GM21786 (cell line): ENCODE results near the gene CFAP206.
"Not testable (repeated sequence)": the region's sequence is repeated elsewhere in the genome, so short reads cannot be mapped to it uniquely, and the experiment has no call there.

ENCODE experiments used
- ATAC-seq: cut with Tn5 transposase; IDR thresholded peaks from one replicate; pipeline ENCODE4 v1.9.1; 2021; ENCODE audit not compliant: unreplicated experiment

The CFAP206 gene

DNA sequence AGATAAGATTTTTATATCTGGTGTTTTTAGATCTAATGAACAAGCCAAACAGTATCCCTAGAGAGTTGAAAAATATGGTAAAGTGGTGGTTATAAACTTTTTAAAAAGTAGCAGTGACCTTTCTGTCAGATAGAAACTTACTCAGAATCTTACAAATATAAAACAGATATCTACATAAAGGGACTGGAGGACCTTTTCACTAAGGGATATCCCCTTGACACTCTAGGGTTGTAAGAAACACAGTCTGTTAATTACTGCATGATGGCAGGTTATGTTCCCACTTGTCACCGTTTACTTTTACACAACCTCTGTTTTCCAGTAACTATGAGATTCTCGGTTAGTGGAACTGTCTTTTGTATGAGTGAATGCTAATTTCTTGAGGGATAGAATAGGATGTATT, 11.5 kb downstream of the CFAP206 start:
- ATAC-seq: no peak

DNA sequence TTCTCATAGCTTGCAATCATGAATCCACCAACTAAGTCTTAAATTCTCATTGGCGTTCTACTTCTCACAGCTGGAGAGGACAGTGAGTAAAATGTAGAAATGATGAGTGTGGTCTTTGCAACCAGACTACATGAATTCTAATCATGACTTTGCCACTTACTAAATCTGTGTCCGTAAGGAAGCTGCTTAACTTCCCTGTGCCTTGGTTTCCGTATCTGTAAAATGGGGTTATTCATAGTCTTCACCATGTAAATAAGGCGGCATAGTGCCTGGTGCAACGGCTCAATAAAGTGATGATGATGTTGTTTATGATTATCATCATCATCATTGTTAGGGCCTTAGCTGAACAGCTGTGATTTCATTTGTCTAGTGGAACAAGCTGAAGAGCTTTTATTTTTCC, 12.6 kb downstream of the CFAP206 start:
- ATAC-seq: no peak

DNA sequence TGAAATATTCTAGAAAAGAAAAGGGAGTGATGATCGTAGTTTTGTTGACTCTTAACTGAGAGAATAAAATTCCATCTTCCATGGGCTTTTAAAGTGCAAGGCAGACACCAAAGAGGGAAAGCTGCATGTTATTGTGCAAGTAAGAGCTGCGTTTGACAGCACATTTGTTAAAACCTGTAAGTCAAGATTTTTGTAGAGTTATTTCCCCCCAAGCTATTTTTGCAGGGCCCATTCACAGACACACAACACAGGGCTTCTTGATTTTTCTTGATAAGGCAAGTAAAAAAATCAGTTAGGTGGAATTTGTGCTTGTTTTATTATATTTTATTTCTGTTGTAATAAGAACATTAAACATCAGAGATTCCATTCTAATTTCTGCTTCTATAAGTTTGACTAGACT, 13.8 kb downstream of the CFAP206 start:
- no peak for ATAC-seq

DNA sequence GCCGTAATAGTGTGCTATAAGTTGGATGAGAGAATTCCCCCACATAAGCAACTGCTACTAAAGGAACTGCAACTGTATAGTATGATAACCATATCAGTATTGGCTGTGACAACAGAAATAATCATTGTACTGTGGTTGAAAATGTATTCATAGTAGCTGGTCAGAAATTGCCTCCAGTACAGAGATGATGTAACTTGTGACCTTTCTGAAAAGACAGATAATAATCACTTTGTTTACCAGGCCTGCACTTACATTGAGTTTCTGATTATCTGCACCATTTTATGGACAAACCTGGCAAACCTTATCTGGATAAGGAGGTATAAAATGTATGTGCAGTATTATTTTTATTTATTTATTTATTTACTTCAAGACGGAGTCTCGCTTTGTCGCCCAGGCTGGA, 19.0 kb downstream of the CFAP206 start:
- ATAC-seq: no peak

DNA sequence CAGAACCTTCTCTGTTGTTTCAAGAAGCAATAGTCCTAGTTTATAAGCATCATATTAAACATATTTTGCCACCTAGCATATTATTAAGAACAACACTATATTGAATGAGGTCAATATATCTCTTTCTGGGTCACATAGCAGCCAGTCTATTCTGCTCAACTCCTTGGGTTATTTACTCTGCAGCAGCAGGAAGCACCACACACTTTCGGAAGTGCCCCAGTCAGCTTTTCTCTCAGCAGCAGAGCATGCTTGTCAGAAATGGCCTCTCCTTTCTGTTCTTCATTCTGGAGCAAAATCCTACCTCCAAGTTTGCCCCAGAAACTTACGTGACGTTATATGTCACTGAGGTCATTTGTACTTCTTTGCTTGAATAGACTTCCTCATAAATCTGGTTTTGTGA, 22.7 kb downstream of the CFAP206 start:
- no peak for ATAC-seq

DNA sequence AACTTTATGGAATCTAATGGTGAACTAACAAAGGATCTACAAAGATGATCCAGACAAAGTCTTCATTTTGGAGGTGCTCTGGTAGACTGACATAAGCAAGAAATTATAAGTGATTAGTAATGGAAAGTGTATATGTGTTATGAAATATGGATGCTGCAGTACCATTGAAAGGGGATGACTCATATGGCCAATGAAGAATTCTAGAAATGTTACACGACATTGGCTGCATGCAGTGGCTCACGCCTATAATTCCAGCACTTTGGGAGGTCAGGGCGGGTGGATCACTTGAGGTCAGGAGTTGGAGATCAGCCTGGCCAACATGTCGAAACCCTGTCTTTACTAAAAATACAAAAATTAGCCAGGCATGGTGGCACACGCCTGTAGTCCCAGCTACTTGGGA, 23.5 kb downstream of the CFAP206 start:
- ATAC-seq: no peak

DNA sequence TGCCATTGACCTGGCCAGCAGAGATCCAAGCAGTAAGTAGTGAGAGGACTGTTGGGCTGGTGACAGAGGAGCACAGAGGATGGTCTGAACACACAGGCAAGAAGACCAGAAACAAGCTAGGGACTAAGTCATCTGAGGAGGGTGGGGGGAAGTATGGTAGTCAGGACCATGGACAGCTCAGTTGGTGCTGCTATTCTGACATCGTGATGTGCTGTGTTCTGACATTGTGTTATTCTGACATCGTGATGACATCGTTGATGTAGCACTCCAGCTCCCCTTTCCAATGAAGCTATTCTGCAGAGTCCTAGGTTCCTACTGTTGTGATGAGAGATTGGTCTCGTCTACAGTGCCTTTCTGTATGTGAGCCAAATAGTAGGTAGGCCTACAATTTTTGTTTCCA, 28.7 kb downstream of the CFAP206 start:
- no peak for ATAC-seq

DNA sequence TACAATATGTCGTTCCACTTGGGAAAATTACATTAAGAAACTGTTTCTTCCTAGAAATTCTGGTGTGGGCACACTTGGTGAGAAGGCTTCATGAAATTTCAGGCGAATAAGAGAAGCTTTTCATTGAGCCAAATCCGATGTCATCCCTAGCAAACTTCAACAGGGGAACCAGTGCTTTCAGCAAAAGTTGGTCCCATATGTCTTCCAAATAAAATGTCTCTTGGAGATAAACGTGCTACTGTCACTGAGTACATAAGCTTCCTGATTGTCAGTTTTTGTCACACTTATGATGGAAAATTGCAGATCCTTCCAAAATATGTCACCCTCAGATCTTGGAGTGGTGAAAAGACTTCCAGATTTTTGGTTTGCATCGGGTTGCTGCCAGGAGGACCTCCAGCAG, 33.9 kb downstream of the CFAP206 start:
- no peak for ATAC-seq

DNA sequence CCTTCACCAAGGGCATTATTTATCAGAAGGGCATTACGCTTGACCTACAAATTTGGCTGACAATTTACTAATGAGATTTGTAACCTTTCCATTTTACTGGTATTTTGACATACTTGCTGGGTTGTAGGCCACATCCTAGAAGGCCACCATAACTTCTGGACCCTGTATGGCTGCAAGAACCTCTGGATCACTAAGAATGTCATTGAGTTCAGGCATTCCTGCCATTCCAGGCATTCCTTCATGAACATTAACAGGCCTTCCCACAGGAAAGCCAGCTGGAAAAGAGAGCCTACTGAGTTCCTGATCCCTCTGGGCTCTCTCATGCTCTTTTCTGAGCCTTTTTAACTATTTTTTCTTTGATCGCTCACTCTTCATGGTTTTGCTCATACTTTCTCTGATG, 36.6 kb downstream of the CFAP206 start:
- ATAC-seq: no peak

DNA sequence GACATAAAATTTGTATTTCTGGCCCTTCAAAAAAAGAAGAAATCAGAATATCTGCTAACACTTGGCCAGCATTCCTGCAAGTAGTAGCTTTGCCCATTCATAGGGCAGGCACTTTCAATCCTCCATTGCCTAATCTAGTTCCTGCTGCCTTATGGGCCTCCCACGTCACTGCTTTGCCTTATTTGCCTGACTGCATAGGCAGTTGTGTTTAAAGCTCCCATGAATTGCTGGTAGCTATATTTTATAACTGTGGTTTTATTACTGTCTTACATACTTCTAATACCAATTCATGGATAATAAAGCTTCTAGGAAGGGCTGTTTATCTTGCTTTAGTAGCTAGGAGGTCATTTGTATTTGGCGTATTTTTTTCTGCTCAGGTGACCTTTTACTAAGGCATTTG, 57.3 kb downstream of the CFAP206 start:
- ATAC-seq: no peak

DNA sequence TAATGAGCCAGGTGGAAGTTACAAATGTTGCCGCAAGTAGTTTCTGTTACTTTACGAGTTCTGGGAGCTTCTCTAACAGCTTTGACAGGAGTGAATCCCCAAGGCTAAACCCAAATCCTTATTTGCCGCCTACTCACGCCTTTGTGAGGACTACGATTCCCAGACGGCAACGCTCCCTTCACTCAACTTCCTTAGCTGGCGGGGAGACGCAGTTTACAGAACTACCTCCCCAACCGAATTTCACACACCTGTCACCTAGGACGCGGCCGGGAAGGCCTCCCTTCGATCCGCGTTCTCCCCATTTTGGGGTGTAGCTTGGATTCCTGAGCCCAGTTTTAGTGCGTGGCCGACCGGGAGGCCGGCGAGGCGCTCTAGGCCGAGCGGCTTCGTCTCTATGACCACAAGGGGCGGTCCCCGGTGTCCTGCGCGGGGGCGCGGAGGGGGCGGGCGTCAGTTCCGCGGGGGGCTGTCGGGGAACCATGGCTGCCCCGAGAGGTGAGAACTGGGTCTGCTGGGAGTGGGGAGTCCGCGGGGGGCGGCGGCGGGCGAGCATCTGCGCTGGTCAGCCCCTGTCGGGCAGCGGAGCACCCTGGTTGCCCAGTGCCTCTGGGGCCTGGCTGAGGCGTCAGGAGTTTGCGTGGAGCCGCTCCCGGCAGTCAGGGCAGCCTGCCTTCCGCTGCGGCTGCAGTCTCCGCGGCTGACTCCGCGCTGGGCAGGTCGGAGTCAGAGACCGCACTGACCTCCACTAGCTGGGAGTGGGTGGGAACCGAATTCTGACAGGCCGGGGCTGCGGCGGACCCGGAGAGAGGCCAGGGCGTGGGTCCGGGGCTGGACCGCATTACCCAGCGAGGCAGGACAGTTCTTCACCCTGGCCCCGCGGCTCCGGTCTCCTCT, 65.0 kb downstream of the CFAP206 start, which contains the start of gene SLC35A1:
TSS of gene SLC35A1 (plus strand) at position 450 of the 894 bp plus-strand sequence. CDS start at position 480, 30 bp downstream.
- peak; percentile 87 for ATAC-seq

DNA sequence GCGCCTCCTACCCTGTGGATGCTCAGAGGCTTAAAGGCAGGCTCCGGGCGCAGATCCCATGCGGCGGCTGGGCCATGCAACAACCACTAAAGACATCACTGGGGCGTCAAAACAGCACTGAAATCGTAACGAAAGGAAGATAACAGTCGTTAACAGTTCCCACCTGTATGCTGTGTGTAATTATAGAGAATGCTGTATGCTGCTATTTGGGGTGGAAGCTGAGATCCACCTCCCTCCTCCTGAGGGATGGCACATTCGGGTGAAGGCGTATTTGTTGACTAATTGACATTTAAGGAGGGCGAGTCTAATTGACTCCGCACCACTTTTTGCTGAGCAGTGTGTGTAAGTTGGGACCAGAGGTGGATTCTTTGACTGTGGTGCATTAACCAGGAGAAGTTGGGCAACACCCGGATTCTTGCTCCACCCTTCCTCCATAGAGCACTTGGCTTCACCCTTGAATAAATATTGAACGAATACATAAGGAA, 65.7 kb downstream of the CFAP206 start:
- ATAC-seq: peak; percentile 56

DNA sequence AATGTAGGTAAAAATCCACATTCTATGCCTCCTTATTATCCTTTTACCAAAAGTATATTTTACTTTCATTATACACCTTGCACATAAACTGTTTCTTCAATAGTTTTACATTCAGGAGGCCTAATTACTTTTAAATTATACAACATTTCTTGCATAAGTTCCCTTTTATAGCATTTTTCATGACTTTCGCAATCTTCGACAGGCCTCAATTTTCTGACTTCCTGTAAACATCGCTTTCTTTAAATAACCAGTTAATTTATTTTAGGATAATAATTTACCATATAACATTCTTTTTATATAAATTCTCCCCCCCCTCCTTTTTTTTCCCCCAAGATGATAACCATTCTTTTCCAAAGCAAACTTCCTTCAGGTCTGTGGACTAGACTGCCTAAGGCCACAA, 74.2 kb downstream of the CFAP206 start:
- no peak for ATAC-seq

DNA sequence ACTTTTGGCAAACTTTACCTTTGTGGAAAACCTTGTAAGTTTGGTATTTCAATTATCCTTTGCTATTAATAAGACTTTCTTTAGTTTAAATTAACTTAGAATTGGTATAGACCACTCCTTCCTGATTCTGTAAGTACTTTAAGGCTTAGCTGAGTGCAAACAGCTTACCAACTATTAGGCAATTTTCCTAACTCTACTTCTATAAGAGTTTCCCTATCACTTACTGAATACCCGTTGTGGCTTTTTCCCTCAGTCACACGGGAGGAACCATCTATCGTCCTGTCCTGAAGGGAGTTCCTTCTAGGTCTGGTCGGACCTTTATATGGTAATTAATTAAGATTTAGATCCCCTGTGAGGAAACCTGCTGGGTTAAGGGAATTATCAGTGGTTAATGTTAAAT, 74.6 kb downstream of the CFAP206 start:
- ATAC-seq: no peak

DNA sequence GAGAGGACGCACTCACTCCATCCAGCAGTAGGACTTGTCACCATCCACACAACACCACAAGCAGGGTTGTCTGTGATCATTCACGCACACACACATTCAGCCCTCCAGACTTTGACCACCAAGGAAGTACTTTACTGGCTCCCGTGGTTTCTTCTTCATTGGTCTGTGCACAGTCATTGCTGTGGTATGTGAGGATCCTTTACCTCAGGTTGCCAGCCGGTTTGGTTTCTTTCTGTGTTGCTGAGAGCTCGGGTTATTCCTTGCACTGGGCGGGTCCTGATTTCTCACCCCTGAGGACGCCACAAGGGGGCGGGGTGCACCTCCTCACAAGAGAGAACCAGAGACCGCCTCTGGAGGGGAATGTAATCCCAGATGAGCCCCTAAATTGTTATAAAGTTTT, 76.2 kb downstream of the CFAP206 start:
- no peak for ATAC-seq

DNA sequence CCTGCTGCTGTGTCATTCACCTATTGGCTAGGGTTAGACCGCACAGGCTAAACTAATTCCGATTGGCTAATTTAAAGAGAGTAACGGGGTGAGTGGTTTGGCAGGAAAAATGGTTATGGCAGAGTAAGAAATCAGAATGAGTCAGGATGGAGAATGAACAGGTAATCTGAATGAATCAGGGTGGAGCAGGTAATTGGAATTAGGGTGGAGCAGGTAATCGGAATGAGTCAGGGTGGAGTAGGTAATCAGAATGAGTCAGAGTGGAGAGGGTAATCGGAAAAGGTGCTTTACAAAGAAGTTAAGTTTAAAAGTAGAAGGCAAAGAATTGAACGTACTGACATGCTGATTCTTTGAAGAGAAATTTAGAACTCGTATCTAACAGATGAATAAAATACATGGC, 76.7 kb downstream of the CFAP206 start:
- no peak for ATAC-seq

DNA sequence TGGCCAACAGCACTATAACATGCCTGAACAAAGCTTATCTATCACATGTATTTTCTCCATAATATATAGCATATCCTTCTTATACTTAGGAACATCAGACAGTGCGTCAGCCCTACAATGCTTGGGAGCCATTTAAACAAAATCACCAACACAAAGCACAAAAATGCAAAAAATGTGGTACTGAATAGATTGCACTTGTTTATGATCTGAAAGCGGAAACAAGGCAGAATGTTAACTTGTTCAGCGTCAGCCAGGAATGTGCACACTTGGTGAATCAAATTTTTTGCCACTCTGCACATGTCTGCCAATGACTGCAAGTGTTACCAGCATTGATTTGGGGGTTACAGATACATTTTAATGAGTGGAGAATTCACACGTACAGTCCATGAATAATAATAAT, 79.8 kb downstream of the CFAP206 start:
- no peak for ATAC-seq

DNA sequence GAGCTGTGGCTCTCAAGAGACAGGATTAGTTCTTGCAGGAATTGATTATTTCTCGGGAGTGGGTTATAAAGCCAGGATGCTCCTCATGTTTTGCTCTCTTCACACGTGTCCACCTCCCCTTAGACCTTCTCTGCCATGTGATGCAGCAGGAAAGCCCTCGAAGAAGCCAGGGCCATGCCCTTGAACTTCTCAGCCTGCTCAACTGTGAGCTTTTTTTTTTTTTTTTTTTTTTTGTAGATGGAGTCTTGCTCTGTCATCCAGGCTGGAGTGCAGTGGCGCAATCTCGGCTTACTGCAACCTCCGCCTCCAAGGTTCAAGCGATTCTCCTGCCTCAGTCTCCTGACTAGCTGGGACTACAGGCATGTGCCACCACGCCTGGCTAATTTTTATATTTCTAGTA, 81.6 kb downstream of the CFAP206 start:
- not testable (repeated sequence) for ATAC-seq

DNA sequence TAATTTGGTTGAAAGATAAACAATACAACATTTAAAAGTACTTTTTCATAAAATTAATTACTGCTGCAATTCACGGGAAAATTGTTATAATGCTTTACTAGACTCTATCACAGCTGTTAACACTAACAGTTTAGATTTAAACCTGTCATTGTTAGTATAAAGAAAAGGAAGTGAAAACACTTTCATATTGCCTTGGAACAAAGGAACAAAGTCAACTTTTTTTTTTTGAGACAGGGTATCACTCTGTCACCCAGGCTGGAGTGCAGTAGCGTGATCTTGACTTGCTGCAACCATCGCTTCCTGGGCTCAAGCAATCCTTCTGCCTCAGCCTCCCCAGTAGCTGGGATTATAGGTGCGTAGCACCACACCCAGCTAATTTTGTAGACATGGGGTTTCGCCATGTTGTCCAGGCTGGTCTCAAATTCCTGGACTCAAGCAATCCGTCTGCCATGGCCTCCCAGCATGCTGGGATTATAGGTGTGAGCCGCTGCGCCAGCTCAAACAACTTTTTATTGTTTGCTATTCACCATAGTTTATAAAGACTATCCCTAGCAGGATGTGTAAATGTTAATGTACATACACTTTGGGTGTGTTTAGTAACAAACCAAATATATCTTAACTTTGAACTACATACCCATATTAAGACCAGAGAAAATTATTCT, 87.1 kb downstream of the CFAP206 start:
- ATAC-seq: peak; percentile 75

DNA sequence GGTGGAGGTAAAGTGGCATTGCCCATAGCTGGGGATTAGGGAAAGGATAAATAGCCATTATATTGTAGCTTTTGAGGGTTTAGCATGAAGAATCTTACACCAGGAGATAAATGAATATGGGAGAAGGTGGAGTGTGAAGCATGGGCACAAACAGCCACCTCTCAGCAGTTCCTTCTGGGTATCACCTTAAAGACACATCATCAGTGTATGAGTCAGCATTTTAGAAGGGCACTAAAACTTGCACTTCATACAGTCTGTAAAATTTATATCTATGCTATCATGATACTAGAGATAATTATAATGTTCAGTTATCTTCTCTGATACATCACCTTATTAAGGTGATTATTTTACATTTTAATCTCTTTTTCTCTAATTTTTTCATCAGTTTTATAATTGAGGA, 90.3 kb downstream of the CFAP206 start:
- no peak for ATAC-seq

DNA sequence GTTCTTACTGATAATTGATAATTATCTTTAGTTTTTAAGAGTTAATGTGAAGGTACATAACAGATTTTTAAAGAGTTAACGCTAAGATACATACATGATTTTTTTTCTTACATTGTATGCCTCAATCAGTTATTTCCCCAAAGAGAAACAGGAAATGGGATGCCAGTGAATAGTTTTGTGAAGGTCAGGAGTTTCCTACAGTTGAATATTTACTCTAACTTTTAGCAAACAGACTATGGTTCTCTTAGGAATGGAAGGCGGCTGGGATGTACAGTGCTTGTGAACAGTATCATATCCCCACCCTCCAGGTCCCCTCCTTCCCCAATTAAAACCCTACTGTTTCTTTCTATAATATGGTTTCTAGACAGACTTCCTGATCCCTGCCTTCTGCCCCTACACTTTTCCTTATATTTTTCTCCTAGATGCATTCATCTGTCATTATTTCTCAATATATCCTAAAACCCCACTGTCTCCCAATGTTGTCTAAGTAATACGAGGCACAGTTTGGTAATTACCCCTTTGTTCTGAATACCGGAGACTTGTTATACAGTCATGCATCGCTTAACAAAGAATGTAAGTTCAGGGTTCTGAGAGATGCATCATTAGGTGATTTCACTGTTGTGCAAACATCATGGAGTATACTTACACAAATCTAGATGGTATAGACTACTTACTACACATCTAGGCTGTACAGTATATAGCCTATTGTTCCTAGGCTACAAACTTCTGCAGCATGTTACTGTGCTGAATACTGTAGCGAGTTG, 94.2 kb downstream of the CFAP206 start:
- ATAC-seq: no peak

DNA sequence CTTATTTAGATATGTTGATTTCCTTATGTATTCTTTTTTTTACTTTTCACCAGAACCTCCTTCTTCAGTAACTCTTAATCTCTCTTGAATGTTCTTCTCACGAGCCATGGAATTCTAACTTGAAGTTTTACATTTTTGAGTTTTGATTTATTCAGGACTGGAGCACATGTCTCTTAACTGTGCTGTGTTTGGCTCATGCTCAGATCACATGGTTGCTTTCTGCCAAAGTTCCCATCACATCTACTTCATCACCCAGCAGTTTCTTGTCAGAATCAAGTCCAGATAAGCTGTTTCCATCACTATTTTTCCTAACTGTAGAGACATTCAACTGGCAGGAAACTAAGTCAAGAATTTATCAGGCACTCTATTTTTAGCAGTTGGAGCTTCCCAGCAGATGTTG, 96.7 kb downstream of the CFAP206 start:
- no peak for ATAC-seq
